ENCODE measurements around the gene C18orf63. TPM values are rescaled to one million over a fixed set of nuclear protein-coding genes. Genes with fewer than 3 reads are reported as not detected.

C18orf63 gene
- total RNA-seq, 5 donors from 2014 or later (not counting 1 experiment from before 2014, with no cell fraction given), result not detected

DNA sequence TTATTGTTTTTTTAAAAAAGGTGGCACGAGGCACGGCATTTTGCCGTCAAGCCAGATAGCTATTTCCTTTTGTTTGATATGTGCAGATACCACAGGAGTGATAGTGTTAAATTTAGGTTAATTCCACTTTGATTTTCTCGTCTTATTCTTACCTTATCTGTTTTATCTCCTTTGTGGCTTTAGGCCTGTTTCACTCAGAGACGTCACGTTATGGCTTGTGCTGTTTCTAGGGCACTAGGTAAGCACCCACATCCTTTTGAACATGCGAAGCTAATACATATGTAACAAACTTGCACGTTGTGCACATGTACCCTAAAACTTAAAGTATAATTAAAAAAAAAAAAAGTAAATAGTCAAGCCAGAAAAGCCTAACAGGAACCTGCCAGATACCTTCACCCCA is 57.8 kb downstream of the C18orf63 start:
- peaks cover 59 to 61% of the 10 kb centered on the region in 2 experiments for H3K4me1 ChIP-seq (ENCODE audit: control insufficient read depth in 1 of 2, extremely low read depth in 1 of 2, insufficient read depth in 2 of 2, low read length in 2 of 2)
- Mint-ChIP-seq H3K27ac (peak overlapping the region; percentile 32 to 50), H3K4me3 (peak overlapping the region in 2 of 3 donors; percentile 14 to 55), H3K9me3 (no peaks in the 10 kb centered on the region), H3K36me3 (no peaks in the 10 kb centered on the region), H3K4me1 (peaks cover 77 to 82% (median 78%) of the 10 kb centered on the region in 3 donors), H3K27me3 (peaks cover 0 to 8% of the 10 kb centered on the region in 2 donors)
- H3K9me3 ChIP-seq, result no peaks in the 10 kb centered on the region
- H3K4me3 ChIP-seq (ENCODE audit: control insufficient read depth in 1 of 2, extremely low read depth in 1 of 2, low read length in 1 of 2), result peak overlapping the region in 1 of 2 donors; percentile 29
- ChIA-PET POLR2A (interaction anchor here (0.7 to 1.6 kb wide), 5 partner anchors 52 to 834 kb away, joined by 4 to 11 read pairs (median 5); partner anchors contain the start of gene CYB5A (in 1 of the 2)), CTCF (interaction anchor here (0.6 to 3.5 kb wide), 19 partner anchors 18 to 179 kb away, joined by 3 to 46 read pairs (median 4); partner anchors contain the start of gene CNDP2 (in 1 of the 2))
- DNase-seq, result peak in 33 of 35 experiments; percentile 27 to 89 (median 63)
- no peaks in the 10 kb centered on the region for H3K36me3 ChIP-seq (ENCODE audit: control insufficient read depth in 2 of 2, extremely low read depth in 1 of 2, insufficient read depth in 1 of 2, low read length in 1 of 2)
- peak overlapping the region; percentile 39 for H3K27ac ChIP-seq (ENCODE audit: low read length)
- H3K27me3 ChIP-seq (replicated peaks in 1 of 2; ENCODE audit: control insufficient read depth in 2 of 2, extremely low read depth in 1 of 2, insufficient read depth in 2 of 2, low read length in 1 of 2), result no peaks in the 10 kb centered on the region
- no CpG with 5 or more reads among the region's 8 CpGs for WGBS (ENCODE audit: insufficient coverage)
- peak; percentile 90 to 93 (median 92) for ATAC-seq (replicated peaks in 1 of 4)

DNA sequence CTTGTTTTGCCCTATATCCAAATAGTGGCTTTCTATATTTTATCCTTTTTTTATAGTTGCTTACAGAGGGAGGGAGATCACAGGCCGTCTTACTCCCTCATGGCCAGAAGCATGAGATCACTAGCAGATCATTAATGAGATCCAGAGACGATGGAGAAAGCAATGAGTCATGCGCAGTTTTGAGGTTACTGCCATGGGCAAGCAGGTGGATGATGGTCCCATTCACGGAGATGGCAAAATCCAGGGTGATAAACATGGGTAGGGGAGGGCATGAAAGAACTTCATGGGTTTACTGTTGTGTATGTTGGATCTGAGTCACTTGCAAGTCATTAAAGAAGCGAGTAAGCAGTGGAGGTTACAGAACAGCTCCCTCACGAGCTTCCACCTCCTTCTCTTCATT is 60.4 kb downstream of the C18orf63 start:
- H3K4me1 ChIP-seq (ENCODE audit: control insufficient read depth in 1 of 2, extremely low read depth in 1 of 2, insufficient read depth in 2 of 2, low read length in 2 of 2), result peaks cover 56 to 62% of the 10 kb centered on the region in 2 experiments

DNA sequence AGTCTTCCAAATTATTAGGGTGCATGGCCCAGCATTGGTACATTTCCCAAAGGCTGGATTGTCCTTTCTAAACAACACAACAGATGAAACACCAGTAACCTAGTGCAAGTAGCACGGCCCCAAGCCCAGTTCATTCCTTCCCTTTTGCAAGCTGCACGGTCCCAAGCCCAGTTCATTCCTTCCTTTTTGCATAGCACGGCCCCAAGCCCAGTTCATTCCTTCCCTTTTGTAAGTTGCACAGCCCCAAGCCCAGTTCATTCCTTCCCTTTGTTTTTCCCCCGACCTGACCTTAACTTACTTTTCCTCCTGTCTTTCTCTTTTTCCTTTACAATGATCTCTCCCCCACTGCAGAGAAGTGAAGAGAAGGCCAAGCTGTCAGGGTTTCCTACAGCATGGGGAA is 60.9 kb downstream of the C18orf63 start:
- POLR2A ChIA-PET, result no interaction called here
- Mint-ChIP-seq H3K4me1 (peaks cover 68 to 72% (median 72%) of the 10 kb centered on the region in 3 donors), H3K27me3 (no peaks in the 10 kb centered on the region), H3K4me3 (peak overlapping the region in 1 of 3 donors; percentile 13), H3K36me3 (no peaks in the 10 kb centered on the region), H3K27ac (peak overlapping the region; percentile 27 to 79), H3K9me3 (no peaks in the 10 kb centered on the region)
- Histone ChIP-seq H3K4me3 (ENCODE audit: control insufficient read depth in 1 of 2, extremely low read depth in 1 of 2, low read length in 1 of 2) (no peak overlapping the region), H3K9me3 (no peaks in the 10 kb centered on the region), H3K27ac (ENCODE audit: low read length) (no peak overlapping the region), H3K27me3 (replicated peaks in 1 of 2; ENCODE audit: control insufficient read depth in 2 of 2, extremely low read depth in 1 of 2, insufficient read depth in 2 of 2, low read length in 1 of 2) (no peaks in the 10 kb centered on the region), H3K36me3 (ENCODE audit: control insufficient read depth in 2 of 2, extremely low read depth in 1 of 2, insufficient read depth in 1 of 2, low read length in 1 of 2) (no peaks in the 10 kb centered on the region), H3K4me1 (ENCODE audit: control insufficient read depth in 1 of 2, extremely low read depth in 1 of 2, insufficient read depth in 2 of 2, low read length in 2 of 2) (peaks cover 54 to 60% of the 10 kb centered on the region in 2 experiments)
- 84% methylated on average over 4 of the region's 4 CpGs for WGBS (ENCODE audit: insufficient coverage)
- ATAC-seq (replicated peaks in 1 of 4) (no peak), DNase-seq (no peak)
- CTCF ChIA-PET, result no interaction called here

More for the DNA sequence above, 60.4 kb downstream of the C18orf63 start:
- no peaks in the 10 kb centered on the region for H3K36me3 ChIP-seq (ENCODE audit: control insufficient read depth in 2 of 2, extremely low read depth in 1 of 2, insufficient read depth in 1 of 2, low read length in 1 of 2)
- no peak overlapping the region for H3K4me3 ChIP-seq (ENCODE audit: control insufficient read depth in 1 of 2, extremely low read depth in 1 of 2, low read length in 1 of 2)
- 86% methylated on average over 2 of the region's 6 CpGs for WGBS (ENCODE audit: insufficient coverage)
- H3K9me3 Mint-ChIP-seq, result no peaks in the 10 kb centered on the region
- POLR2A ChIA-PET, result no interaction called here
- no peaks in the 10 kb centered on the region for H3K9me3 ChIP-seq
- H3K4me1 Mint-ChIP-seq, result peaks cover 73 to 78% (median 77%) of the 10 kb centered on the region in 3 donors
- CTCF ChIA-PET, result interaction anchor here (0.8 to 3.5 kb wide), 4 partner anchors 23 to 321 kb away, joined by 3 to 25 read pairs (median 10); no protein-coding TSS in a partner anchor
- peak overlapping the region in 1 of 2 donors; percentile 76 for H3K27ac Mint-ChIP-seq
- H3K27ac ChIP-seq (ENCODE audit: low read length), result no peak overlapping the region
- H3K36me3 Mint-ChIP-seq, result no peaks in the 10 kb centered on the region
- no peaks in the 10 kb centered on the region for H3K27me3 ChIP-seq (replicated peaks in 1 of 2; ENCODE audit: control insufficient read depth in 2 of 2, extremely low read depth in 1 of 2, insufficient read depth in 2 of 2, low read length in 1 of 2)
- DNase-seq, result no peak
- no peak for ATAC-seq (replicated peaks in 1 of 4)
- no peaks in the 10 kb centered on the region for H3K27me3 Mint-ChIP-seq
- H3K4me3 Mint-ChIP-seq, result peak overlapping the region in 1 of 3 donors; percentile 39

DNA sequence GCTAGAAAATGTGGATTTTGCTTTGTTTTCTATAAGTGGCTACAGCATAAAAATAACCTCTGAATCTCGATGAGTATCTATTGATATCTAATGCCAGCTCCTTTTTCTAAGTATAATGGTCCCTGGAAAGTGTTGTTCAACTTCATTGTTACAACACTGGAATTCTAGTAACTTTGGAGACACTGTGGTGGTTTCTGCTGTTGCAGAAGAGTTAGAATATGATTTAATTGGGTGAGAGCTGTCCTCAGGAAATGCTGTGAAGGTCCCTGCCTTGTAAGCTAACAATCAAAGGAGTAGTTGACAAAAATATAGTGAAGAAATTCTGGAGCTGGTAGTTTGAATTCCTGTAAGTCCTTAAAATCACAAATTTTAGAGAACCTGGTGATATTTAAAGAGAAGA is 62.1 kb downstream of the C18orf63 start:
- H3K4me1 Mint-ChIP-seq, result peaks cover 60 to 64% (median 63%) of the 10 kb centered on the region in 3 donors
- peaks cover 43 to 48% of the 10 kb centered on the region in 2 experiments for H3K4me1 ChIP-seq (ENCODE audit: control insufficient read depth in 1 of 2, extremely low read depth in 1 of 2, insufficient read depth in 2 of 2, low read length in 2 of 2)

DNA sequence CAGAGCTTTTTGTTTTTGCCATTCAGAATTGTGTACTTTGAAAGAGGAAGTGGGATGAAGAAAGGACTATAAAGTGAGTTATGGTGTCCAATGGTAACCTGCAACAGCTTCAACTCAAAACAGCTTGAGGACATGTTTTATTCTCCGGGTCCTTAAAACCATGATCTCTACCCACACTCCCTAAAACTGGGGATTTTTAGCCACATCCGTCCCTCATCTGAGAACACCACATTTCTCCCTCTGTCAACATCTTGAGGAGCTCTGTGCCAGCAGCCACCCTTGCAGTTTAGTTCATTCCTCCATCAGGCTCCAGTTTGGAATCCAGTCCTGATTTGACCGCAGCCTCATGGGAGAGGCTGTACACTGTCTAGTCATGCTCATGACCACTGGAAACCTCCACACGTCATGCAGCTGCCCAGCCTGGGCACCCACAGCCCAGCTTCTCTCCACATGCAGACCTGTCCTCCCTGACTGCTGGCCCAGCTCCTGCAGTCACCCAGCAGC is 62.6 kb downstream of the C18orf63 start:
- ATAC-seq (replicated peaks in 1 of 4), result peak; percentile 38 to 71 (median 50)
- peak overlapping the region; percentile 43 for H3K27ac ChIP-seq (ENCODE audit: low read length)
- H3K4me1 ChIP-seq (ENCODE audit: control insufficient read depth in 1 of 2, extremely low read depth in 1 of 2, insufficient read depth in 2 of 2, low read length in 2 of 2), result peaks cover 41 to 44% of the 10 kb centered on the region in 2 experiments
- WGBS (ENCODE audit: insufficient coverage), result 63% methylated on average over 3 of the region's 4 CpGs
- Mint-ChIP-seq H3K9me3 (no peaks in the 10 kb centered on the region), H3K4me3 (peak overlapping the region; percentile 21 to 71 (median 58)), H3K36me3 (no peaks in the 10 kb centered on the region), H3K27me3 (no peaks in the 10 kb centered on the region), H3K4me1 (peaks cover 56 to 63% (median 61%) of the 10 kb centered on the region in 3 donors), H3K27ac (peak overlapping the region; percentile 92)
- peak in 29 of 35 experiments; percentile 8 to 74 (median 32) for DNase-seq
- peak overlapping the region in 1 of 2 donors; percentile 25 for H3K4me3 ChIP-seq (ENCODE audit: control insufficient read depth in 1 of 2, extremely low read depth in 1 of 2, low read length in 1 of 2)
- peaks cover 0 to 7% of the 10 kb centered on the region in 2 experiments for H3K27me3 ChIP-seq (replicated peaks in 1 of 2; ENCODE audit: control insufficient read depth in 2 of 2, extremely low read depth in 1 of 2, insufficient read depth in 2 of 2, low read length in 1 of 2)
- H3K36me3 ChIP-seq (ENCODE audit: control insufficient read depth in 2 of 2, extremely low read depth in 1 of 2, insufficient read depth in 1 of 2, low read length in 1 of 2), result no peaks in the 10 kb centered on the region
- ChIA-PET POLR2A (interaction anchor here (1.2 to 1.4 kb wide), 2 partner anchors 11 to 118 kb away, joined by 4 read pairs; partner anchors contain the start of gene CNDP2 (in 1 of the 2)), CTCF (interaction anchor here (0.5 to 2.3 kb wide), 17 partner anchors 9 to 1103 kb away, joined by 3 to 18 read pairs (median 4); partner anchors contain the start of gene CNDP2 (in 1 of the 2))
- no peaks in the 10 kb centered on the region for H3K9me3 ChIP-seq

More for the DNA sequence above, 62.1 kb downstream of the C18orf63 start:
- no peaks in the 10 kb centered on the region for H3K36me3 Mint-ChIP-seq
- no CpG with 5 or more reads among the region's 1 CpG for WGBS (ENCODE audit: insufficient coverage)
- H3K9me3 Mint-ChIP-seq, result no peaks in the 10 kb centered on the region
- peaks cover 0 to 7% of the 10 kb centered on the region in 2 experiments for H3K27me3 ChIP-seq (replicated peaks in 1 of 2; ENCODE audit: control insufficient read depth in 2 of 2, extremely low read depth in 1 of 2, insufficient read depth in 2 of 2, low read length in 1 of 2)
- no peak for DNase-seq
- H3K4me3 Mint-ChIP-seq, result peak overlapping the region in 2 of 3 donors; percentile 58 to 71
- H3K4me3 ChIP-seq (ENCODE audit: control insufficient read depth in 1 of 2, extremely low read depth in 1 of 2, low read length in 1 of 2), result no peak overlapping the region
- peak in 1 of 4 experiments; percentile 15 for ATAC-seq (replicated peaks in 1 of 4)
- H3K27ac ChIP-seq (ENCODE audit: low read length), result peak overlapping the region; percentile 43
- H3K36me3 ChIP-seq (ENCODE audit: control insufficient read depth in 2 of 2, extremely low read depth in 1 of 2, insufficient read depth in 1 of 2, low read length in 1 of 2), result no peaks in the 10 kb centered on the region
- H3K27me3 Mint-ChIP-seq, result no peaks in the 10 kb centered on the region
- ChIA-PET POLR2A (interaction anchor here (1.2 to 1.4 kb wide), 2 partner anchors 12 to 119 kb away, joined by 4 read pairs; partner anchors contain the start of gene CNDP2 (in 1 of the 2)), CTCF (interaction anchor here (0.5 to 2.3 kb wide), 13 partner anchors 9 to 1104 kb away, joined by 3 to 18 read pairs (median 4); partner anchors contain the start of gene CNDP2 (in 1 of the 2))
- H3K27ac Mint-ChIP-seq, result peak overlapping the region; percentile 92
- H3K9me3 ChIP-seq, result no peaks in the 10 kb centered on the region

DNA sequence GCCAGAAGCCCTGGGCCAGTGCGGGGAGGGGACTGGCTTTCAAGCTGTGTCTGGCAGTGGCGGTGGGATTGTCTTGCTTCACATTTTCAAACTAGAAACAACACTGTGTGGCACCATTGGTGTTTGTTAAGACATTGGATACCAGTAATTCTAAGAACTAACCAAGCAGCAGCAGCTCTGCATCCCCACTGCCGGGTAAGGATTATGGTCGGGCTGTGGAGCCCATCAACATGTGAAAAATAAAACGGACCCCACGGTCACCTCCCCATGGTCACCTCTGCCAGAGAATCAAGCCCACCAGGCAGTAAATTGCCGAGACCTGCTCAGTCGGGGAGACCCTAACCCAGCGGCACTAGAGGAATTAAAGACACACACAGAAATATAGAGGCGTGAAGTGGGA is 65.3 kb downstream of the C18orf63 start:
- H3K27me3 Mint-ChIP-seq, result no peaks in the 10 kb centered on the region
- peaks cover 32 to 39% (median 34%) of the 10 kb centered on the region in 3 donors for H3K4me1 Mint-ChIP-seq
- no peaks in the 10 kb centered on the region for H3K9me3 ChIP-seq
- no peak overlapping the region for H3K27ac ChIP-seq (ENCODE audit: low read length)
- ATAC-seq (replicated peaks in 1 of 4), result no peak
- POLR2A ChIA-PET, result no interaction called here
- H3K36me3 Mint-ChIP-seq, result no peaks in the 10 kb centered on the region
- no peak overlapping the region for H3K4me3 ChIP-seq (ENCODE audit: control insufficient read depth in 1 of 2, extremely low read depth in 1 of 2, low read length in 1 of 2)
- H3K36me3 ChIP-seq (ENCODE audit: control insufficient read depth in 2 of 2, extremely low read depth in 1 of 2, insufficient read depth in 1 of 2, low read length in 1 of 2), result no peaks in the 10 kb centered on the region
- CTCF ChIA-PET, result no interaction called here
- no peak for DNase-seq
- peaks cover 27 to 28% of the 10 kb centered on the region in 2 experiments for H3K4me1 ChIP-seq (ENCODE audit: control insufficient read depth in 1 of 2, extremely low read depth in 1 of 2, insufficient read depth in 2 of 2, low read length in 2 of 2)
- peaks cover 0 to 7% of the 10 kb centered on the region in 2 experiments for H3K27me3 ChIP-seq (replicated peaks in 1 of 2; ENCODE audit: control insufficient read depth in 2 of 2, extremely low read depth in 1 of 2, insufficient read depth in 2 of 2, low read length in 1 of 2)
- 100% methylated on average over 1 of the region's 10 CpGs for WGBS (ENCODE audit: insufficient coverage)
- H3K27ac Mint-ChIP-seq, result no peak overlapping the region
- no peaks in the 10 kb centered on the region for H3K9me3 Mint-ChIP-seq
- H3K4me3 Mint-ChIP-seq, result no peak overlapping the region

Data from T-cell (primary cell).